ENCODE results near the gene CCIN.

Gene CCIN

DNA sequence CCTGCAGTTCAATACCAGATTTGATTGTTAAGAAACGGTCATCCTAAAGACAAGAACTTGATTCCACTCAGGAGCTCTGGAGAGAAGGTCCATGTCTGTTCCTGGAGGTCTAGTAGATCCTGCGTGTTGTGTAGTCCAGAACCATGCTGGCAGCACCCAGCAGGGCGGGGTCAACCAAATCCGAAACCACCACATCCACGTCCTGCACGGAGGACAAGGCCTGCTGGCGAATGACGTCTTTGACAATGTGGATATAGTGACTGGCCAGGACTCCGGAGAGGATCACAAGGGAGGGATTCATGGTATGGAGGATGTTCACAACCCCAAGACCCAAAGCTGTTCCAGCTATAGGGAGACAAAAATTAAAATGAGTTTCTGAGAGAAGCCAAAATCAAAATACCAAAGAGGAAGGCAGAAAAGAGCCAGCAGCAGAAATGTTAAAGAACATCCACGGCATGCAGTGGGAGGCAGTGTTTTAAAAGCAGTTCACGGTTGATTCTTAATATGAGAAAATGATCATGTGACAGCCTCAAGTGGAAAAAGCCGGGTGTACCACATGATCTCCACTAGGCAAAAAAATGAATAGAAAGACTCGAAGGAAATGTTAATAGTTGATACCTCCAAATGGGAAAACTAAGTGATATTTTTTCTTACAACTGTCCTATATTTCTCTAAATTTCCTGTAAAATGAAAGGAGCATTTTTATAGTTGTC lies 48.2 kb downstream of the CCIN start:
- peaks cover 24% of the 10 kb centered on the region; the same call in 1 of the 2 replicates for H3K79me2 ChIP-seq (ENCODE audit: insufficient read depth, low read length)
- no peak overlapping the region for H2AFZ ChIP-seq (ENCODE audit: low read depth, low read length)
- H3K27ac ChIP-seq (ENCODE audit: low read length) = no peak overlapping the region
- H3K9ac ChIP-seq (ENCODE audit: low read depth, low read length) = no peak overlapping the region
- no peak for DNase-seq
- peaks cover 24% of the 10 kb centered on the region for H3K4me1 ChIP-seq (ENCODE audit: insufficient read depth, low read length)
- H3K27me3 ChIP-seq (ENCODE audit: insufficient read depth, low read length, poor library complexity) = no peaks in the 10 kb centered on the region
- TF ChIP-seq EZH2 (IDR thresholded peaks at IDR 0.05; ENCODE audit: borderline replicate concordance, low read depth, low read length, severe bottlenecking) = no peak
- TF ChIP-seq, protein P1, sequence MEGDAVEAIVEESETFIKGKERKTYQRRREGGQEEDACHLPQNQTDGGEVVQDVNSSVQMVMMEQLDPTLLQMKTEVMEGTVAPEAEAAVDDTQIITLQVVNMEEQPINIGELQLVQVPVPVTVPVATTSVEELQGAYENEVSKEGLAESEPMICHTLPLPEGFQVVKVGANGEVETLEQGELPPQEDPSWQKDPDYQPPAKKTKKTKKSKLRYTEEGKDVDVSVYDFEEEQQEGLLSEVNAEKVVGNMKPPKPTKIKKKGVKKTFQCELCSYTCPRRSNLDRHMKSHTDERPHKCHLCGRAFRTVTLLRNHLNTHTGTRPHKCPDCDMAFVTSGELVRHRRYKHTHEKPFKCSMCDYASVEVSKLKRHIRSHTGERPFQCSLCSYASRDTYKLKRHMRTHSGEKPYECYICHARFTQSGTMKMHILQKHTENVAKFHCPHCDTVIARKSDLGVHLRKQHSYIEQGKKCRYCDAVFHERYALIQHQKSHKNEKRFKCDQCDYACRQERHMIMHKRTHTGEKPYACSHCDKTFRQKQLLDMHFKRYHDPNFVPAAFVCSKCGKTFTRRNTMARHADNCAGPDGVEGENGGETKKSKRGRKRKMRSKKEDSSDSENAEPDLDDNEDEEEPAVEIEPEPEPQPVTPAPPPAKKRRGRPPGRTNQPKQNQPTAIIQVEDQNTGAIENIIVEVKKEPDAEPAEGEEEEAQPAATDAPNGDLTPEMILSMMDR (IDR thresholded peaks at IDR 0.05; ENCODE audit: borderline replicate concordance, extremely low read depth, low read length, poor library complexity, severe bottlenecking) = no peak
- H3K4me3 ChIP-seq (ENCODE audit: low read depth in 1 of 2, low read length in 2 of 2) = no peak overlapping the region
- peaks cover 84% of the 10 kb centered on the region for H3K36me3 ChIP-seq (ENCODE audit: insufficient read depth, low read length)
- peaks cover 1% of the 10 kb centered on the region for H3K9me3 ChIP-seq (ENCODE audit: insufficient read depth, low read length, severe bottlenecking)
- peaks cover 54% of the 10 kb centered on the region for H4K20me1 ChIP-seq (ENCODE audit: insufficient read depth, low read length)
- no peak for ATAC-seq (ENCODE audit: insufficient read depth, low read depth)
- no peak overlapping the region for H3K4me2 ChIP-seq (ENCODE audit: insufficient read depth, low read length)

DNA sequence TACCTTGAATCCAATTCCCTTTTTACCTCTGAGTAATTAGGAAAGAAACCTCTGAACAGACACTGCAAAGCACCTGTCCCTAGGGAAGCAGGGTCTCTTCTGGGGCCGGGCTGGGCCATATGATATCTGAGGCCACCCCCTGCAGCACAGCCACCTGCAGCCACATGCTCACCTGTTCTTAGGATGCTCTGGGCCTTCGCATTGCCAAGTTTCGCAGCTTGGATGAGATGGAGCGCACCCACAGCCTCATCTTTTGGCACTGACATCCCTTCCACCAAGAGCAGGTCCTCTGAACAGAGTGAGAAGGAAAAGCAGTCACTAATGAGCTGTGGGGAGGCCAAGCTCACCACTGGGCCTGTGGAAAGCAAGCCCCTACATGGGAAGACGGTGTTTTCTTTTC lies 48.8 kb downstream of the CCIN start:
- Histone ChIP-seq H3K4me3 (ENCODE audit: low read depth in 1 of 2, low read length in 2 of 2) (no peak overlapping the region), H3K4me2 (ENCODE audit: insufficient read depth, low read length) (no peak overlapping the region), H3K36me3 (ENCODE audit: insufficient read depth, low read length) (peaks cover 84% of the 10 kb centered on the region), H3K4me1 (ENCODE audit: insufficient read depth, low read length) (peaks cover 24% of the 10 kb centered on the region), H4K20me1 (ENCODE audit: insufficient read depth, low read length) (peaks cover 48% of the 10 kb centered on the region), H3K27ac (ENCODE audit: low read length) (peak overlapping the region; percentile 31; the same call in 1 of the 2 replicates), H2AFZ (ENCODE audit: low read depth, low read length) (no peak overlapping the region), H3K27me3 (ENCODE audit: insufficient read depth, low read length, poor library complexity) (no peaks in the 10 kb centered on the region), H3K9me3 (ENCODE audit: insufficient read depth, low read length, severe bottlenecking) (peaks cover 7% of the 10 kb centered on the region), H3K79me2 (ENCODE audit: insufficient read depth, low read length) (peaks cover 24% of the 10 kb centered on the region), H3K9ac (ENCODE audit: low read depth, low read length) (no peak overlapping the region)
- TF ChIP-seq EZH2 (IDR thresholded peaks at IDR 0.05; ENCODE audit: borderline replicate concordance, low read depth, low read length, severe bottlenecking) = no peak
- TF ChIP-seq, protein P1 (IDR thresholded peaks at IDR 0.05; ENCODE audit: borderline replicate concordance, extremely low read depth, low read length, poor library complexity, severe bottlenecking) = no peak
- no peak for ATAC-seq (ENCODE audit: insufficient read depth, low read depth)
- DNase-seq = no peak

DNA sequence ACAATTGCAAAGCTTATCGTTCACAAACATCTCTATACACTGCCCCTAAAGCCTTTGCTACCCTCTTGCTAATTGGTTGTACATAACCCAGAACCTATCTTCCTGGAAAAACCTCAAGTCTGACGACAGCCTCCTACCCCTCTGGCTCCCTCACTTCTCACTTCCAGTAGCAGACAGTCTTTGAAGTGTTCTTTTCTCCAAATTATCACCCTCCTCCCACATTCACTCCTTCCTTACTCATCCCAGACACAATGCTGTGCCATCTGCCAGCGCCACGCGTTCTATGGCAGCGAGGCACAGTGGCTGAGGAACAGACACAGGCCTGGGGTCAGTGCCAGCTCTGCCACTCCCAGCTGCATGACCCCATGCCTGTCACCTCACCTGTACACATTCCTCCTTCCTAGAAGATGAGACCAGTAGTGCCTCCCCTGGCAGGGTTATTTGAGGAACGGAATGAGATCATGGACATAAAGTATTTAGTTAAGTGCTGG lies 49.3 kb downstream of the CCIN start:
- TF ChIP-seq EZH2 (IDR thresholded peaks at IDR 0.05; ENCODE audit: borderline replicate concordance, low read depth, low read length, severe bottlenecking) = no peak
- TF ChIP-seq, protein P1 (IDR thresholded peaks at IDR 0.05; ENCODE audit: borderline replicate concordance, extremely low read depth, low read length, poor library complexity, severe bottlenecking) = no peak
- peaks cover 9% of the 10 kb centered on the region for H3K9me3 ChIP-seq (ENCODE audit: insufficient read depth, low read length, severe bottlenecking)
- H3K4me3 ChIP-seq (ENCODE audit: low read depth in 1 of 2, low read length in 2 of 2) = no peak overlapping the region
- H3K79me2 ChIP-seq (ENCODE audit: insufficient read depth, low read length) = peaks cover 24% of the 10 kb centered on the region
- H3K9ac ChIP-seq (ENCODE audit: low read depth, low read length) = no peak overlapping the region
- peaks cover 24% of the 10 kb centered on the region for H3K4me1 ChIP-seq (ENCODE audit: insufficient read depth, low read length)
- H3K27me3 ChIP-seq (ENCODE audit: insufficient read depth, low read length, poor library complexity) = no peaks in the 10 kb centered on the region
- H3K4me2 ChIP-seq (ENCODE audit: insufficient read depth, low read length) = no peak overlapping the region
- no peak overlapping the region for H2AFZ ChIP-seq (ENCODE audit: low read depth, low read length)
- DNase-seq (peak; percentile 44), ATAC-seq (ENCODE audit: insufficient read depth, low read depth) (peak; percentile 90)
- peaks cover 84% of the 10 kb centered on the region for H3K36me3 ChIP-seq (ENCODE audit: insufficient read depth, low read length)
- peak overlapping the region; percentile 36 for H3K27ac ChIP-seq (ENCODE audit: low read length)
- H4K20me1 ChIP-seq (ENCODE audit: insufficient read depth, low read length) = peaks cover 43% of the 10 kb centered on the region

Measured in DND-41 (cell line).